HepG2 (cell line): ENCODE measurements around the gene ZNF772. TPM values are rescaled to one million over a fixed set of nuclear protein-coding genes. Genes with fewer than 3 reads are reported as not detected.

Source experiments
- ADNP ChIP-seq: sonication (generic); formaldehyde crosslinking; IDR thresholded peaks from 2 replicates; pipeline ENCODE4 v1.4.0; 2020; ENCODE audit warnings: missing genetic modification reagents
- EED ChIP-seq: sonication (generic); formaldehyde crosslinking; IDR thresholded peaks from 2 replicates; pipeline ENCODE4 v1.5.0; 2020; ENCODE audit warnings: mild to moderate bottlenecking, missing genetic modification reagents
- JARID2 ChIP-seq: sonication (generic); formaldehyde crosslinking; IDR thresholded peaks from 2 replicates; pipeline ENCODE4 v1.8.1; 2023; ENCODE audit warnings: missing genetic modification reagents, inconsistent platforms; ENCODE audit not compliant: insufficient replicate concordance
- NBN ChIP-seq: fragments of 450-650 bp; conservative IDR thresholded peaks from 2 replicates; pipeline ENCODE4 v1.6.1; 2017
- NFIB ChIP-seq: sonication (generic); formaldehyde crosslinking; IDR thresholded peaks from 2 replicates; pipeline ENCODE4 v1.9.0; 2021; ENCODE audit warnings: missing genetic modification reagents, mild to moderate bottlenecking, borderline replicate concordance
- NFYB ChIP-seq: sonication (generic); formaldehyde crosslinking; IDR thresholded peaks from 2 replicates; pipeline ENCODE4 v1.4.0; 2020; ENCODE audit warnings: missing genetic modification reagents
- PHF5A ChIP-seq: IDR thresholded peaks from one replicate; pipeline ENCODE4 v1.6.1; 2018; ENCODE audit warnings: low read depth, missing genetic modification reagents; ENCODE audit not compliant: unreplicated experiment
- PRDM4 ChIP-seq: sonication (generic); formaldehyde crosslinking; IDR thresholded peaks from 2 replicates; pipeline ENCODE4 v1.9.0; 2021; ENCODE audit warnings: missing genetic modification reagents, borderline replicate concordance
- TGIF2 ChIP-seq: IDR thresholded peaks from 2 replicates; pipeline ENCODE4 v1.6.1; 2016; ENCODE audit warnings: control low read depth, missing compliant biosample characterization
- ZNF121 ChIP-seq: sonication (generic); formaldehyde crosslinking; IDR thresholded peaks from 2 replicates; pipeline ENCODE4 v1.5.0; 2020; ENCODE audit warnings: mild to moderate bottlenecking, missing genetic modification reagents
- ZNF343 ChIP-seq: sonication (generic); formaldehyde crosslinking; IDR thresholded peaks from 2 replicates; pipeline ENCODE4 v1.4.0; 2020; ENCODE audit warnings: mild to moderate bottlenecking, missing genetic modification reagents
- ZNF550 ChIP-seq: sonication (generic); formaldehyde crosslinking; IDR thresholded peaks from 2 replicates; pipeline ENCODE4 v1.4.0; 2020; ENCODE audit warnings: mild to moderate bottlenecking, missing genetic modification reagents, borderline replicate concordance
- ZNF567 ChIP-seq: sonication (generic); formaldehyde crosslinking; IDR thresholded peaks from 2 replicates; pipeline ENCODE4 v1.8.1; 2023; ENCODE audit warnings: mild to moderate bottlenecking, missing genetic modification reagents, borderline replicate concordance
- ZNF574 ChIP-seq: sonication (generic); formaldehyde crosslinking; IDR thresholded peaks from 2 replicates; pipeline ENCODE4 v1.4.0; 2020; ENCODE audit warnings: missing genetic modification reagents
- polyA plus RNA-seq, 8 experiments: library from polyadenylated mRNA; depleted of rRNA in 3 of 8; stranded (reverse) in 7 of 8; unstranded in 1 of 8; fragments of >200 nt; fragmentation: Illumina TruSeq in 4 of 8; extraction: Trizol in 4 of 8; gene quantifications; 2 replicates each; pipeline versions ENCODE4 v1.2.1 to v1.2.3, GENCODE V29; 2011 to 2016; ENCODE audit warnings: low read depth in 4 of 8, missing spikeins in 1 of 8, mixed read lengths in 1 of 8; ENCODE audit not compliant: insufficient read depth in 1 of 8
- total RNA-seq, 5 experiments: library from RNA; depleted of rRNA; stranded (reverse); fragments of >200 nt; fragmentation: Illumina TruSeq; extraction: Trizol; gene quantifications; 2 replicates each; pipeline ENCODE4 v1.2.3, GENCODE V29; 2016; ENCODE audit warnings: low read depth in 1 of 5
- TF ChIP-seq, protein P1 (sequence below): sonication (generic); formaldehyde crosslinking; IDR thresholded peaks from 2 replicates; pipeline ENCODE4 v1.4.0; 2020; ENCODE audit warnings: mild to moderate bottlenecking, missing genetic modification reagents

The ZNF772 gene
- total and polyA plus RNA-seq, 2 of the 13 experiments (the other 11 are each of a cell fraction or from before 2014, with no cell fraction given), result 3.1 to 17.2 TPM

DNA sequence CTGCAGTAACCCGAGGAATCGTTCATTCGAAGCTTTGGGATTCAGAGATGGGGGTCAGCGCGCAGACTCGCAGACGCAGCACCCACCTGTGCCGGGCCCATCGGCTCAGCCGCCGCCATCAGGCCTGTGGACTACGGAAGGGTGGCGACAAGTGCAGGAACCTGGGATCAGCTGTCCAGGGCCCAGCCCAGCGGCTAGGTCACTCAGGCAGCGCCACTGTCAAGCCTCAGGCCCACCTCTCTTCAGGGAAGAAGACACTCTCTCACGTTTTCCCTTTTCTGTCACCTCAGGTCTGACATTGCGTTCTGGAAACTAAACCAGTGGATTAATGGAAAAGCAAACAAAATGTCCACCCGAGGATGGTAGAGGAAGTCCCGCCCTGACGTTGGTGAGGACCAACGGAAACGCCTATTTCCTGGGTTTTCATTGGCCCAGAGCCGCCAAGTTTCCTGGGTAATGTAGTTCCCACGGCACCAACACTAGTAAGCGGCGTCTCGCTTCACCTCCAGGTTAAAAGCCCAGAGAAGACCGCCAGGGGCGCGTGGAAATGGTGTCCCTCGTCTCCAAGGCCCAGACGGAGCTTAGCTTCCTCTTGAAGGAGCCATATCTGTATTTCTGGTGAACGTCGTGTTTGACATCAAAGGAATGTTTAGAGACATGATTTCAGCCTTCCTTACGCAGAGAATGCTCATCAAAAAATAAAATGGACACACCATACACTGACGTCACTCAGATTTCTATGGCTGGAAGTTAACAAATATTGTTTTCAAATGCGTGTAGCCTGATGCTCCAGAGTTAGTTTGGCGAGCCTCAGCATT lies at the start of gene ZNF772 (continued):
- no peak for TF ChIP-seq JARID2 (CRISPR knock-in tag)
- TF ChIP-seq TGIF2 (CRISPR knock-in tag), result peak; percentile 80; the same call in 1 of the 2 replicates
- TF ChIP-seq ADNP (CRISPR knock-in tag), result no peak
- no peak for TF ChIP-seq NBN
- TF ChIP-seq EED, result no peak
- no peak for TF ChIP-seq ZNF343
- TF ChIP-seq ZNF574 (CRISPR knock-in tag), result peak; percentile 73; the same call in 1 of the 2 replicates
- TF ChIP-seq NFYB, result peak; percentile 93
- no peak for TF ChIP-seq ZNF121 (CRISPR knock-in tag)
- no peak for TF ChIP-seq PHF5A (CRISPR knock-in tag)
- no peak for TF ChIP-seq NFIB
- TF ChIP-seq ZNF567 (CRISPR knock-in tag), result peak; percentile 19; the same call in 1 of the 2 replicates
- TF ChIP-seq ZNF550 (CRISPR knock-in tag), result no peak
- TF ChIP-seq PRDM4 (CRISPR knock-in tag), result no peak
- TF ChIP-seq, protein P1, sequence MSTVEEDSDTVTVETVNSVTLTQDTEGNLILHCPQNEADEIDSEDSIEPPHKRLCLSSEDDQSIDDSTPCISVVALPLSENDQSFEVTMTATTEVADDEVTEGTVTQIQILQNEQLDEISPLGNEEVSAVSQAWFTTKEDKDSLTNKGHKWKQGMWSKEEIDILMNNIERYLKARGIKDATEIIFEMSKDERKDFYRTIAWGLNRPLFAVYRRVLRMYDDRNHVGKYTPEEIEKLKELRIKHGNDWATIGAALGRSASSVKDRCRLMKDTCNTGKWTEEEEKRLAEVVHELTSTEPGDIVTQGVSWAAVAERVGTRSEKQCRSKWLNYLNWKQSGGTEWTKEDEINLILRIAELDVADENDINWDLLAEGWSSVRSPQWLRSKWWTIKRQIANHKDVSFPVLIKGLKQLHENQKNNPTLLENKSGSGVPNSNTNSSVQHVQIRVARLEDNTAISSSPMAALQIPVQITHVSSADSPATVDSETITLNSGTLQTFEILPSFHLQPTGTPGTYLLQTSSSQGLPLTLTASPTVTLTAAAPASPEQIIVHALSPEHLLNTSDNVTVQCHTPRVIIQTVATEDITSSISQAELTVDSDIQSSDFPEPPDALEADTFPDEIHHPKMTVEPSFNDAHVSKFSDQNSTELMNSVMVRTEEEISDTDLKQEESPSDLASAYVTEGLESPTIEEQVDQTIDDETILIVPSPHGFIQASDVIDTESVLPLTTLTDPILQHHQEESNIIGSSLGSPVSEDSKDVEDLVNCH (CRISPR knock-in tag), result no peak
